Brain microvascular endothelial cell (primary cell): Measurements from ENCODE around the gene DYSF.

Experiments
- DNase-seq: peaks from one replicate; pipeline ENCODE4 v3.0.0-alpha.2; 2020
- H3K27ac ChIP-seq: fragments of 250-450 bp; sonication (Bioruptor Pico); 2 replicates; pipeline ENCODE4 v1.5.1; 2020; ENCODE audit warnings: mild to moderate bottlenecking, moderate library complexity
- H3K27me3 ChIP-seq: fragments of 250-450 bp; sonication (Bioruptor Pico); replicated peaks from 2 replicates; pipeline ENCODE4 v1.5.1; 2020; ENCODE audit warnings: mild to moderate bottlenecking
- H3K36me3 ChIP-seq: fragments of 250-450 bp; sonication (Bioruptor Pico); replicated peaks from 2 replicates; pipeline ENCODE4 v1.5.1; 2020; ENCODE audit warnings: mild to moderate bottlenecking
- H3K4me3 ChIP-seq: 2 replicates; pipeline ENCODE4 v1.5.1; 2011; ENCODE audit warnings: low read depth, mild to moderate bottlenecking, control low read depth, low read length, moderate library complexity
- CTCF ChIP-seq: IDR thresholded peaks from 2 replicates; pipeline ENCODE4 v1.5.1; 2011; ENCODE audit warnings: low read depth, mild to moderate bottlenecking, moderate library complexity, low read length, control low read depth, inconsistent platforms; ENCODE audit errors: missing control alignments
- in situ Hi-C: cut with HindIII; loops from 2 replicates; pipeline ENCODE4 v1.10.0; 2017; ENCODE audit warnings: low sequenced_read_pairs, low pct_ligation_motif_present

The DYSF gene

DNA sequence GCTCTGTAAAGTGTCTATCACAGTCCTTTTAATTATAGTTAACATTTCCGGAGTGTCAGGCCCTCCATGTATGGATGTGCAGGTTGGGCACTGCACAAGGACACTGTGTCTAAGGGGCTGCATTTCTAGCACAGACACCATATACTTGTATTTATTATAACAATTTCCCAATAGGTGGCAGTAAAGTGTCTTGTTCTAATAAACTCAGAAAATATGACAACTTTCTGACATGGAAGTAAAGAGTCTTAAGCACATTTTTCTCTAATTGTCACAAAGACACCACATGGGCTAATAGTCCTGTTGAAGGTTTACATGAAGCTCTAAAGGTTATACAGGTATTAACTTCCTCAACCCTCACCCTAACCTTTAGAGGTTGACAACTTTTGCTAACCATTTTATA lies 156.6 kb downstream of the DYSF start:
- TF ChIP-seq CTCF, result peak; percentile 21
- no peaks in the 10 kb centered on the region for H3K27me3 ChIP-seq
- H3K36me3 ChIP-seq, result no peaks in the 10 kb centered on the region
- H3K4me3 ChIP-seq, result no peak overlapping the region
- no peak overlapping the region for H3K27ac ChIP-seq
- in situ Hi-C loops, result no loop called here
- DNase-seq, result no peak

- Histone ChIP-seq H3K27ac (no peak overlapping the region), H3K4me3 (no peak overlapping the region), H3K27me3 (no peaks in the 10 kb centered on the region), H3K36me3 (no peaks in the 10 kb centered on the region)
- DNase-seq, result no peak
- TF ChIP-seq CTCF, result no peak
- in situ Hi-C loops, result no loop called here
These were observed 157.3 kb downstream of the DYSF start for GRCh38 chr2:71610671-71611070.

DNA sequence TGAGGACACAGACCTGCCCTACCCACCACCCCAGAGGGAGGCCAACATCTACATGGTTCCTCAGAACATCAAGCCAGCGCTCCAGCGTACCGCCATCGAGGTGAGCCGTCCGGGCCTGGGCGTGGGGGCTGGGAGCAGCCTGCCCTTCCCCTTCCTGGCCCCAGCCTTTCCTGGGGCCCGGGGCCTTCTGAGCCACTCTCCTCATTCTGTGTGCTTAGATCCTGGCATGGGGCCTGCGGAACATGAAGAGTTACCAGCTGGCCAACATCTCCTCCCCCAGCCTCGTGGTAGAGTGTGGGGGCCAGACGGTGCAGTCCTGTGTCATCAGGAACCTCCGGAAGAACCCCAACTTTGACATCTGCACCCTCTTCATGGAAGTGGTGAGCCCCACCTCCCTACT lies 157.9 kb downstream of the DYSF start:
- DNase-seq, result no peak
- no peak for TF ChIP-seq CTCF
- no peak overlapping the region for H3K4me3 ChIP-seq
- no peaks in the 10 kb centered on the region for H3K36me3 ChIP-seq
- no peak overlapping the region for H3K27ac ChIP-seq
- H3K27me3 ChIP-seq, result no peaks in the 10 kb centered on the region
- in situ Hi-C loops, result no loop called here

GRCh38 chr2:71611781-71612527 lies 158.6 kb downstream of the DYSF start:
- Histone ChIP-seq H3K36me3 (no peaks in the 10 kb centered on the region), H3K4me3 (no peak overlapping the region), H3K27ac (no peak overlapping the region), H3K27me3 (no peaks in the 10 kb centered on the region)
- no peak for DNase-seq
- no peak for TF ChIP-seq CTCF
- in situ Hi-C loops, result no loop called here

DNA sequence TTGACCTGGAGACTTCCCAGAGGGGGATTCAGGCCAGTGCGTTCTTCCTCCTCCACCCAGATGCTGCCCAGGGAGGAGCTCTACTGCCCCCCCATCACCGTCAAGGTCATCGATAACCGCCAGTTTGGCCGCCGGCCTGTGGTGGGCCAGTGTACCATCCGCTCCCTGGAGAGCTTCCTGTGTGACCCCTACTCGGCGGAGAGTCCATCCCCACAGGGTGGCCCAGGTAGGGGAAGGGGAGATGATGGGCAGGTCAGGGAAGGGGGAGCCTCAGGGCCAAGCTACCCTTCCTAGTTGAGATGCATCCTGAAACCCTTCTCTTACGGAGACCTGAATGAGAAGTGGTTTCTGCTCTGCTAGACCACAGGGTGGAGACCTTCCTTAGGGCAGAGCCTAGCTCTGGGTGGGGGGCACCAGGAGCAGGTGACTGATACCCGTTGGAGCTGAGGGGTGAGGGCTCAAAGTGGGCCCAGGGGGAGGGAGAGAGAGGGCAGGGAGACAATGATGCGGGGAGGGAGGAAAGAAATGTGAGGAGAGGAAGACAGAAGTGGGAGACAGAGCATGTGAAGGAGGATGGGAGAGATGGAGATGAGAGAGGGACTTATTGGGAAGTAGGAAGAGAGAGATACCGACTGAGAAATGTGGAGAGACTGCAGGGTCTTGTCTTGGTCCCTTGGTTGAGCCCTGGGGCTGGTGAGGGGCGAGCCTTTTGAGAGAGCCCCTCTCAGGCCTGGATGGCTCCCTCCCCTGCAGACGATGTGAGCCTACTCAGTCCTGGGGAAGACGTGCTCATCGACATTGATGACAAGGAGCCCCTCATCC lies 159.4 kb downstream of the DYSF start:
- in situ Hi-C loops, result no loop called here
- no peaks in the 10 kb centered on the region for H3K36me3 ChIP-seq
- no peaks in the 10 kb centered on the region for H3K27me3 ChIP-seq
- H3K27ac ChIP-seq, result no peak overlapping the region
- no peak overlapping the region for H3K4me3 ChIP-seq
- TF ChIP-seq CTCF, result no peak
- DNase-seq, result no peak
